HG02885 (cell line): ENCODE results near the gene EWSR1.
"Not testable (repeated sequence)": the region's sequence is repeated elsewhere in the genome, so short reads cannot be mapped to it uniquely, and the experiment has no call there.

Source experiments
- ATAC-seq: cut with Tn5 transposase; IDR thresholded peaks from one replicate; pipeline ENCODE4 v1.9.1; 2021; ENCODE audit warnings: mild to moderate bottlenecking; ENCODE audit not compliant: unreplicated experiment, poor library complexity

EWSR1 gene

GRCh38 chr22:29245626-29246385 lies 22.3 kb upstream of the EWSR1 start:
- ATAC-seq: peak; percentile 48

- ATAC-seq: not testable (repeated sequence)
Measured at GRCh38 chr22:29247891-29248290, 20.2 kb upstream of the EWSR1 start.

- ATAC-seq: no peak
Measured at GRCh38 chr22:29251265-29251664, 16.8 kb upstream of the EWSR1 start.

- ATAC-seq: no peak
Measured at GRCh38 chr22:29251981-29252911, 15.8 kb upstream of the EWSR1 start.

DNA sequence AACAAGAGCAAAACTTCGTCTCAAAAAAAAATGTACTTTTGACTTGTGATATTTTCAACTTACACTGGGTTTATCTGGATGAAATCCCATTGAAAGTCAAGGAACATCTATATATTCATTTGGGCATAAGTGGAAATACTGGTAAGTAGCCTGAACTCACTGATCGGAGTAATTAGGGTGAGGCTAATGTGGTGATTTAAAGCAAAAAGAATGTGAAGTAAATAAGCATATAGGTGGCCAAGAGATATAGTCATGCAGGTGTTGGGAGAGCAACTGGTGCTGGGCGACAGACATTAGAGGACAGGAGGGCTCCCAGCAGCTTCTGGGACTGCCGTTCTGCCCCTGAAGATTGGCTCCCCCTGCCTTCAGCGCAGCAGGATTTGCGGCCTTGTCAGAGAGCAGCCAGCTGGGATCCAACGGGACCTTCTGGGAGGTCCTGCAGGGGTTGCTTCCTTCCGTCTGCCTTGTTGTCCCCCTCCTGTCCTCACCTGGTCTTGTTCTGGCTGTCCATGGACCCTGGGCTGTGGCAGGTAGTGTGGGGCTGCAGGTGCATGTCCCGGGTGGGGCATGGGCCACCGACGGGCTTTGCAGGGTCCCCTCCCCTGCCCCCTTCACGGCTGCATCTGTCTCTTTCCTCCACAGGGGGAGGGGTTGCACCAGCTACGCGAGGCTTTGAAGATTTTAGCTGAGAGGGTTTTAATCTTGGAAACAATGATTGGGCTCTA lies 14.3 kb upstream of the EWSR1 start:
- no peak for ATAC-seq

- no peak for ATAC-seq
Measured at GRCh38 chr22:29254286-29254660, 13.8 kb upstream of the EWSR1 start.

- ATAC-seq: no peak
Measured at GRCh38 chr22:29255064-29255621, 12.9 kb upstream of the EWSR1 start.

GRCh38 chr22:29256606-29257325 lies 11.3 kb upstream of the EWSR1 start:
- no peak for ATAC-seq

GRCh38 chr22:29257751-29258181 lies 10.3 kb upstream of the EWSR1 start:
- no peak for ATAC-seq

- ATAC-seq: no peak
Measured at GRCh38 chr22:29258407-29259252, 9.4 kb upstream of the EWSR1 start.

DNA sequence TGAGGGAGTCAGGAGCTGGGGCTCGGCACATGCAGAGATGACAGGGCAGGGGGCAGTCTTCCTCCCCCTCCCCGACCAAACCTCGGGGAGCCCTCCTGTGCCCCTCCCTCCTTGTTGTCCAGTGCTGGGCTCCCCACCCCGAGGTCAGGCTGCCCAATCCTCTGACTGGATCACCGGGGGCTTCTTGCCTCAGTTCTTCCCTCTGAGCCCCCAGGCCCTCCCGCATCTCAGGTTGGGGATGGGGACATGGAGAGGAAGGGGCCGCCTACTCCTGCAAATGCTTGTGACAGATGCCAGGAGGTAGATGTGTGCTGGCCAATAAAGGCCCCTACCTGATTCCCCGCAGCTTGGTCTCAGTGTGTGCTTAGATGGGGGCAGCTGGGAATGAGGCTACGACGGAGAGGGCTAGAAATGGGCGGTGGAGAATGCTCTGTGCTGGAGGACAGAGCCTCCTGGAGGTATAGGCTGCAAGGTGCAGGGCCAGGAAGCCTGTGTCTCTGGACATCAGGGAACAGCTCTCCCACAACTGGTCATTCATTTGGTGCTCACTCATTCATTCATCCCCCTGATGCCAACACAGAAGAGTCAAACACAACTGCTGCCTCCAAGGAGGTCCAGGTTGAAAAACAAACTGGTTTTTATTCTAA lies 8.7 kb upstream of the EWSR1 start:
- ATAC-seq: no peak

- no peak for ATAC-seq
Measured at GRCh38 chr22:29260031-29260560, 8.0 kb upstream of the EWSR1 start.

DNA sequence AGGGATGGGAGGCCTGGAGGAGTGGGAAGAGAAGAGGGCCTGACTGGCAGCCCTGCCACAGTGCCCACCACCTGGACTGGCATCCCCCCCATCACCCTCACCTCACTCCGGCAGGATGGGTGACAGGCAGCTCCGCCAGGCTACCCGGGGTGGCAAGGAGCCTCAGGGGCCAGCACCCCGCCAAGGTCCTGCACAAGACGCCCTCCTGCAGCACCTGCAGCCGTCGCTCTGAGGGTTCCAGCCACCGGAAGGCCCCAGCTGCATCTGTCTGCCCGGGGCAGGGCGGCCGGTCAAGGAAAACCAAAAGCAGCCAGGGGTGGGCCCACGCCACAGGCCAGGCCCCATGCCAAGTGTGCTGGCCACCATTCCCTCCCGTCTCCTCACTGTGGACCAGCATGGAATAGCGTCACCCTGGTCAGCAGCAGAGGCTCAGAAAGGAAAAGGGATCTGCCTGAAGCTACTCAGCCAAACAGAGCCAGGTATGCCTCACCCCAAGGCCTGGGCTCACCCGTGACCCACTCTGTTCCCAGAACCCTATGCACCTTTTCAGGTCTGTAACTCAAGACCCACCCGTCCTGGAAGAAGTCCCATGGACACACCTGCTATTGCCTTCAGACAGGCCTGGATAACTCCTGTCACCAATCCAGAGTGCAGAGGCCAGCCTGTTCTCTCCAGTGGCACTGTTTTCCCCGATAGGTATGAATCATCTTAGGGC lies 7.3 kb upstream of the EWSR1 start:
- ATAC-seq: no peak

DNA sequence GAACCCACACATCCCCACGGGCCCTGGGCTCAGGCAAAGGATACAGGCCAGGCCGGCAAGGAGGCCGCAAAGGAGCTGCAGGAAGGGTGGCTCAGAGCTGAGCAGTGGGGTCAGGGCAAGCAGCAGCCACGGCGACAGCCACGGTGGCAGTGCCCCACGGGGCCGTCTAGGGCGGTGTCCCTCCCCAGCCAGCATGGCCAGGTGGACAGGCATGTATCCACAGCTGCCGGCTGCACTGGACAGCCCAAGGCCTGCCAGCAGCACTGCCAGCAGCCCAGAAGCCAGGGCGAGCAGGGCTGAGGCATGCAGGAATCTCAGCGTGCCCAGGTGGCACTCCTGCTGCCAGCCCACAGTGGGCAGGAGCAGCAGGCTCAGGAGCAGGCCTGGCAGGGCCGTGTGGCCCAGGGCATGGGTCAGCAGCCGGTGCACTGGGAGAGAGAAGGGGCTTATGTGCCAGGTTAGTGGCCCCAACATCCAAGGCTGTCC lies 4.2 kb upstream of the EWSR1 start:
- no peak for ATAC-seq

GRCh38 chr22:29265305-29265704 lies 2.8 kb upstream of the EWSR1 start:
- no peak for ATAC-seq

DNA sequence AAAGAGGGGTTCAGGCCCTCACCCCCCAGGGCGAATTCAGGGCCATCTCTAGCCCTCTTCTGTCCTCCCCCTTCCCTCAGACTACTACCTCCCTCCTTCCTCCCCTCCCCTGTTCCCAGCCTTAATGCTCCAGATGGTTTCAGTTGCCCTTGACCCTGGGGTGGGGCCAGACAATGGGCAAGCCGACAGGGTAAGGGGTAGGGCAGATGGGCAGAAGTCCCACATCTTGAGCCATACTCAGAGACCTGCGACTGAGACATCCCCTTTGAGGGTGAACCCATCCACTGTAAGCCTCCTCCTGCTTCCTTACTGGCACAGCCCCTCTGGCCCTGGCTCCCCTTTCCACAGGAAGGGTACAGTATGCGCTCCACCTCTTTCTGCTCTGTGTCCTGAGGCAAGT lies 2.1 kb upstream of the EWSR1 start:
- ATAC-seq: no peak
